Astrocyte of the spinal cord (primary cell): ENCODE measurements around the gene PHKG2.

Experiments
- DNase-seq: peaks from one replicate; pipeline ENCODE4 v3.0.0; 2011; ENCODE audit warnings: low read depth, low spot score
- H3K4me3 ChIP-seq: 2 replicates; pipeline ENCODE4 v1.5.1; 2011; ENCODE audit warnings: low read depth, mild to moderate bottlenecking, low read length, moderate library complexity
- CTCF ChIP-seq: IDR thresholded peaks from 2 replicates; pipeline ENCODE4 v1.5.1; 2012; ENCODE audit warnings: low read depth, mild to moderate bottlenecking, low read length, inconsistent platforms
- in situ Hi-C: cut with HindIII; loops from 2 replicates; pipeline ENCODE4 v1.10.0; 2017; ENCODE audit warnings: low sequenced_read_pairs

The PHKG2 gene

GRCh38 chr16:30724641-30725417 is 23.4 kb upstream of the PHKG2 start:
- no peak for DNase-seq
- no peak overlapping the region for H3K4me3 ChIP-seq
- in situ Hi-C loops, result no loop called here
- no peak for TF ChIP-seq CTCF

- in situ Hi-C loops, result no loop called here
- H3K4me3 ChIP-seq, result no peak overlapping the region
- no peak for DNase-seq
- no peak for TF ChIP-seq CTCF
Observed at GRCh38 chr16:30725418-30725792, 22.8 kb upstream of the PHKG2 start.

- in situ Hi-C loops, result no loop called here
- no peak overlapping the region for H3K4me3 ChIP-seq
- no peak for TF ChIP-seq CTCF
- DNase-seq, result no peak
Observed at GRCh38 chr16:30728321-30728720, 19.9 kb upstream of the PHKG2 start.

GRCh38 chr16:30728899-30729672 is 19.1 kb upstream of the PHKG2 start:
- in situ Hi-C loops, result no loop called here
- no peak for DNase-seq
- TF ChIP-seq CTCF, result no peak
- no peak overlapping the region for H3K4me3 ChIP-seq

- no peak for DNase-seq
- in situ Hi-C loops, result no loop called here
- no peak overlapping the region for H3K4me3 ChIP-seq
- TF ChIP-seq CTCF, result no peak
Observed at GRCh38 chr16:30731411-30731810, 16.8 kb upstream of the PHKG2 start.

GRCh38 chr16:30736995-30737793 is 11.0 kb upstream of the PHKG2 start:
- no peak for TF ChIP-seq CTCF
- no peak overlapping the region for H3K4me3 ChIP-seq
- in situ Hi-C loops, result no loop called here
- DNase-seq, result no peak
